Inflammatory macrophage treated with lipopolysaccharide for 1 hour (primary cell): Measurements from ENCODE around the gene MAPKBP1.
A peak's percentile ranks its signal among the peaks of the same experiment; 100 is the strongest.
"Not testable (repeated sequence)": the region's sequence is repeated elsewhere in the genome, so short reads cannot be mapped to it uniquely, and the experiment has no call there.

Experiments used
- DNase-seq, 2 donors: peaks; one replicate each; pipeline ENCODE4 v3.0.0-alpha.2; 2020 to 2022

MAPKBP1 gene

GRCh38 chr15:41827290-41827879, 53.1 kb downstream of the MAPKBP1 start:
- no peak for DNase-seq

GRCh38 chr15:41827880-41828806, 53.9 kb downstream of the MAPKBP1 start, which contains the start of gene JMJD7:
Gene JMJD7 (plus strand): TSS chr15:41828092. CDS start chr15:41828125, 33 bp downstream.
- peak; percentile 86 to 98 for DNase-seq

- DNase-seq = no peak
Observed at GRCh38 chr15:41828807-41829141, 54.5 kb downstream of the MAPKBP1 start.

- no peak for DNase-seq
Observed at GRCh38 chr15:41829959-41830646, 55.8 kb downstream of the MAPKBP1 start.

- not testable (repeated sequence) for DNase-seq
Observed at GRCh38 chr15:41831291-41831690, 57.0 kb downstream of the MAPKBP1 start.

GRCh38 chr15:41832208-41832607, 57.9 kb downstream of the MAPKBP1 start:
- no peak for DNase-seq

- no peak for DNase-seq
Observed at GRCh38 chr15:41832875-41833274, 58.6 kb downstream of the MAPKBP1 start.

- DNase-seq = peak; percentile 58 to 79
Observed at GRCh38 chr15:41834096-41834495, 59.8 kb downstream of the MAPKBP1 start.

- no peak for DNase-seq
Observed at GRCh38 chr15:41836073-41836472, 61.8 kb downstream of the MAPKBP1 start.

- DNase-seq = no peak
Observed at GRCh38 chr15:41836713-41837454, 62.6 kb downstream of the MAPKBP1 start.

GRCh38 chr15:41838400-41838897, 64.2 kb downstream of the MAPKBP1 start, which contains the start of gene PLA2G4B:
Gene PLA2G4B (plus strand): TSS chr15:41838847. CDS start chr15:41838914, 67 bp downstream.
- DNase-seq = no peak

GRCh38 chr15:41839781-41840491, 65.7 kb downstream of the MAPKBP1 start:
- no peak for DNase-seq

GRCh38 chr15:41840673-41841072, 66.4 kb downstream of the MAPKBP1 start:
- DNase-seq = no peak

- no peak for DNase-seq
Observed at GRCh38 chr15:41841131-41841530, 66.8 kb downstream of the MAPKBP1 start.

- DNase-seq = no peak
Observed at GRCh38 chr15:41842229-41842628, 67.9 kb downstream of the MAPKBP1 start.

GRCh38 chr15:41843571-41843970, 69.3 kb downstream of the MAPKBP1 start:
- no peak for DNase-seq

GRCh38 chr15:41844814-41845213, 70.5 kb downstream of the MAPKBP1 start:
- no peak for DNase-seq

GRCh38 chr15:41847206-41847605, 72.9 kb downstream of the MAPKBP1 start:
- no peak for DNase-seq

- no peak for DNase-seq
Observed at GRCh38 chr15:41847981-41848380, 73.7 kb downstream of the MAPKBP1 start.

- peak in 1 of 2 donors; percentile 15 for DNase-seq
Observed at GRCh38 chr15:41848631-41849030, 74.3 kb downstream of the MAPKBP1 start.

GRCh38 chr15:41849204-41849603, 74.9 kb downstream of the MAPKBP1 start:
- DNase-seq = no peak

GRCh38 chr15:41849861-41850260, 75.6 kb downstream of the MAPKBP1 start:
- no peak for DNase-seq
